Measurements from ENCODE around the gene ZNF286A. TPM values are rescaled to one million over a fixed set of nuclear protein-coding genes. Genes with fewer than 3 reads are reported as not detected.
A peak's percentile ranks its signal among the peaks of the same experiment; 100 is the strongest.
"Not testable (repeated sequence)": the region's sequence is repeated elsewhere in the genome, so short reads cannot be mapped to it uniquely, and the experiment has no call there.

The ZNF286A gene
- total RNA-seq, 1 experiment from 2014 or later: 19.2 TPM

- peak; percentile 45 for DNase-seq (ENCODE audit: low read depth)
- in situ Hi-C loops (cut with HindIII; ENCODE audit: low pct_unique_long_range_greater_than_20kb, low sequenced_read_pairs): not testable (repeated sequence)
Observed at GRCh38 chr17:15683824-15684478, 15.6 kb upstream of the ZNF286A start, which contains the start of gene TRIM16. Gene TRIM16, minus strand, starts transcription at chr17:15684311. Its CDS starts 32,702 bp downstream, at chr17:15651609.

GRCh38 chr17:15687494-15687893 is 12.1 kb upstream of the ZNF286A start:
- DNase-seq (ENCODE audit: low read depth); in situ Hi-C loops (cut with HindIII; ENCODE audit: low pct_unique_long_range_greater_than_20kb, low sequenced_read_pairs): not testable (repeated sequence)

GRCh38 chr17:15698967-15699366 is 585 bp upstream of the ZNF286A start:
- in situ Hi-C loops (cut with HindIII; ENCODE audit: low pct_unique_long_range_greater_than_20kb, low sequenced_read_pairs): not testable (repeated sequence)
- DNase-seq (ENCODE audit: low read depth): peak; percentile 3

- DNase-seq (ENCODE audit: low read depth); in situ Hi-C loops (cut with HindIII; ENCODE audit: low pct_unique_long_range_greater_than_20kb, low sequenced_read_pairs): not testable (repeated sequence)
Observed at GRCh38 chr17:15699937-15700336, 385 bp downstream of the ZNF286A start.

GRCh38 chr17:15704239-15704638 is 4.7 kb downstream of the ZNF286A start:
- in situ Hi-C loops (cut with HindIII; ENCODE audit: low pct_unique_long_range_greater_than_20kb, low sequenced_read_pairs); DNase-seq (ENCODE audit: low read depth): not testable (repeated sequence)

- in situ Hi-C loops (cut with HindIII; ENCODE audit: low pct_unique_long_range_greater_than_20kb, low sequenced_read_pairs); DNase-seq (ENCODE audit: low read depth): not testable (repeated sequence)
Observed at GRCh38 chr17:15704813-15705212, 5.3 kb downstream of the ZNF286A start.

GRCh38 chr17:15708879-15709278 is 9.3 kb downstream of the ZNF286A start:
- in situ Hi-C loops (cut with HindIII; ENCODE audit: low pct_unique_long_range_greater_than_20kb, low sequenced_read_pairs): not testable (repeated sequence)

GRCh38 chr17:15716601-15717563 is 17.3 kb downstream of the ZNF286A start:
- DNase-seq (ENCODE audit: low read depth): peak; percentile 22
- in situ Hi-C loops (cut with HindIII; ENCODE audit: low pct_unique_long_range_greater_than_20kb, low sequenced_read_pairs): not testable (repeated sequence)

More at GRCh38 chr17:15708879-15709278, 9.3 kb downstream of the ZNF286A start:
- not testable (repeated sequence) for DNase-seq (ENCODE audit: low read depth)

GRCh38 chr17:15730535-15730934 is 31.0 kb downstream of the ZNF286A start:
- in situ Hi-C loops (cut with HindIII; ENCODE audit: low pct_unique_long_range_greater_than_20kb, low sequenced_read_pairs); DNase-seq (ENCODE audit: low read depth): not testable (repeated sequence)

- in situ Hi-C loops (cut with HindIII; ENCODE audit: low pct_unique_long_range_greater_than_20kb, low sequenced_read_pairs); DNase-seq (ENCODE audit: low read depth): not testable (repeated sequence)
Observed at GRCh38 chr17:15731900-15732299, 32.3 kb downstream of the ZNF286A start, which contains the start of gene TBC1D26. Gene TBC1D26, plus strand, starts transcription at chr17:15732283. Its CDS starts 3,066 bp downstream, at chr17:15735349.

GRCh38 chr17:15733174-15733789 is 33.7 kb downstream of the ZNF286A start:
- in situ Hi-C loops (cut with HindIII; ENCODE audit: low pct_unique_long_range_greater_than_20kb, low sequenced_read_pairs); DNase-seq (ENCODE audit: low read depth): not testable (repeated sequence)

- in situ Hi-C loops (cut with HindIII; ENCODE audit: low pct_unique_long_range_greater_than_20kb, low sequenced_read_pairs); DNase-seq (ENCODE audit: low read depth): not testable (repeated sequence)
Observed at GRCh38 chr17:15736578-15736977, 37.0 kb downstream of the ZNF286A start.

- in situ Hi-C loops (cut with HindIII; ENCODE audit: low pct_unique_long_range_greater_than_20kb, low sequenced_read_pairs): no loop called here
Observed at GRCh38 chr17:15738066-15738465, 38.5 kb downstream of the ZNF286A start.

GRCh38 chr17:15739259-15739658 is 39.7 kb downstream of the ZNF286A start:
- DNase-seq (ENCODE audit: low read depth); in situ Hi-C loops (cut with HindIII; ENCODE audit: low pct_unique_long_range_greater_than_20kb, low sequenced_read_pairs): not testable (repeated sequence)

More at GRCh38 chr17:15738066-15738465, 38.5 kb downstream of the ZNF286A start:
- DNase-seq (ENCODE audit: low read depth): no peak

GRCh38 chr17:15740041-15740440 is 40.5 kb downstream of the ZNF286A start:
- in situ Hi-C loops (cut with HindIII; ENCODE audit: low pct_unique_long_range_greater_than_20kb, low sequenced_read_pairs); DNase-seq (ENCODE audit: low read depth): not testable (repeated sequence)

- in situ Hi-C loops (cut with HindIII; ENCODE audit: low pct_unique_long_range_greater_than_20kb, low sequenced_read_pairs): no loop called here
- DNase-seq (ENCODE audit: low read depth): no peak
Observed at GRCh38 chr17:15740570-15741120, 41.1 kb downstream of the ZNF286A start.

- in situ Hi-C loops (cut with HindIII; ENCODE audit: low pct_unique_long_range_greater_than_20kb, low sequenced_read_pairs): no loop called here
- no peak for DNase-seq (ENCODE audit: low read depth)
Observed at GRCh38 chr17:15741624-15742023, 42.1 kb downstream of the ZNF286A start.
